Dendritic cell treated with granulocyte-macrophage colony-stimulating factor and Interleukin-4, amounts not matched to agents 40 ng/mL and 50 ng/mL, for 4 days (primary cell): ENCODE results near the gene MB21D2.

Experiments used
- H3K27ac Mint-ChIP-seq: one replicate; pipeline ENCODE4 v1.8.0; 2022; ENCODE audit warnings: mild to moderate bottlenecking, mixed read lengths
- H3K27me3 Mint-ChIP-seq: one replicate; pipeline ENCODE4 v1.8.0; 2022; ENCODE audit warnings: mild to moderate bottlenecking, mixed read lengths
- H3K36me3 Mint-ChIP-seq: one replicate; pipeline ENCODE4 v1.8.0; 2022; ENCODE audit warnings: low read depth, mixed read lengths
- H3K4me1 Mint-ChIP-seq: one replicate; pipeline ENCODE4 v1.8.0; 2022; ENCODE audit warnings: low read depth, mixed read lengths
- H3K4me3 Mint-ChIP-seq: one replicate; pipeline ENCODE4 v1.8.0; 2022; ENCODE audit warnings: mild to moderate bottlenecking, moderate library complexity, mixed read lengths
- H3K9me3 Mint-ChIP-seq: one replicate; pipeline ENCODE4 v1.8.0; 2022; ENCODE audit warnings: mixed read lengths
- intact Hi-C: fragments of 100-400 bp; cut with micrococcal nuclease; formaldehyde crosslinking; loops from one replicate; pipeline ENCODE4 v1.15.0; 2022

MB21D2 gene

DNA sequence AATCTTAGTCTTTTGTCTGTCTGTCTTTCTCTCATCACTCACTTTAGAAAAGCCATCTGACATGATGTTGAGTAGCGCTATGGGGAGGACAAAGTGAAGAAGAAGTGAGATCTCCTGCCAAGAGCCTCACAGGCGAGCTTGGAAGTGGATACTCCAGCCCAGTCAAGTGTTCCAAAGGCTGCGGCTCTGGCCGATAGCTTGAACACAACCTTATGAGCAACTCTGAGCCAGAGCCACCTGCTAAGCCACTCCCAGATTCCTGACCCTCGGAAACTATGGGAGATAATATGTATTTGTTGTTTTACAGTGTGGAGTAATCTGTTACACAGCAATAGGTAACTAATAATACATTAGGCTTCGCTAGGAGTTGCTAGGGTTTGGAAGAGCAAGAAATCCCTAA is 76.2 kb downstream of the MB21D2 start:
- Mint-ChIP-seq H3K27me3 (peaks cover 8% of the 10 kb centered on the region), H3K4me1 (peaks cover 35% of the 10 kb centered on the region)

DNA sequence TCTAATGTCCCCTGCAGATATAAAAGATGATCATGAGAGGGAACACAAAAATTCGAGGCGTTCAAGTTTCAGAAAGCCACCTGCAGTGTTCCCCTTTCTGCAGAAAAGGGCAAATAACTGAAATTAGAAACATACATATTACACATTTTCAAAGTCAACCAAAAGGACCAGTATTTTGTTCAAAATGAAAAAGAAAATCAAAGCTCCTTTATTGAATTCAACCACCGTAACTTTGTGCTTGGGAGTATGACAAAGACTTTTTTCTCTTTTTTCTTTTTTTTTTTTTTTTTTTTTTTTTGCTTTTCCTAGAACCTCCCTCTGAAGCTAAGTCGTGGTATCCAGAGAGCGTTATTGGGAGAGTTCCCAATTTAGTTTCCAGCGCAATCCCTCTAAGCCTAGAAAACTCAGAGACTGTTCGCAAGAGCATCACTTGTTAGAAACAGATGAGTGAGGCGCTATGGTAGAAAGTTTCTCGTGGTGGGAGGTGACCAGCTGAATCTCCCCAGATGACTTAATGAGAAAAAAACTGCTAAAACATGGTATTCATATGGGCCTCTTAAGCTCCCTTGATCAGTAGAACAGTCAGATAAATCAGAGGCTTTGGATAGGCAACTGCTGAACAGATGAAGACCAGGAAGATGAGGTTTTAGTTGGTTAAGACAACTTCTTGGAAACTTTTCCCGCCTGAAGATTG is 77.4 kb downstream of the MB21D2 start:
- Mint-ChIP-seq H3K27ac (no peak overlapping the region), H3K4me1 (peaks cover 32% of the 10 kb centered on the region), H3K27me3 (peaks cover 8% of the 10 kb centered on the region), H3K4me3 (no peak overlapping the region), H3K36me3 (no peaks in the 10 kb centered on the region), H3K9me3 (no peaks in the 10 kb centered on the region)
- intact Hi-C loops, result no loop called here

More for the DNA sequence above, 76.2 kb downstream of the MB21D2 start:
- Mint-ChIP-seq H3K27ac (no peak overlapping the region), H3K9me3 (no peaks in the 10 kb centered on the region), H3K36me3 (no peaks in the 10 kb centered on the region), H3K4me3 (no peak overlapping the region)
- intact Hi-C loops, result no loop called here

DNA sequence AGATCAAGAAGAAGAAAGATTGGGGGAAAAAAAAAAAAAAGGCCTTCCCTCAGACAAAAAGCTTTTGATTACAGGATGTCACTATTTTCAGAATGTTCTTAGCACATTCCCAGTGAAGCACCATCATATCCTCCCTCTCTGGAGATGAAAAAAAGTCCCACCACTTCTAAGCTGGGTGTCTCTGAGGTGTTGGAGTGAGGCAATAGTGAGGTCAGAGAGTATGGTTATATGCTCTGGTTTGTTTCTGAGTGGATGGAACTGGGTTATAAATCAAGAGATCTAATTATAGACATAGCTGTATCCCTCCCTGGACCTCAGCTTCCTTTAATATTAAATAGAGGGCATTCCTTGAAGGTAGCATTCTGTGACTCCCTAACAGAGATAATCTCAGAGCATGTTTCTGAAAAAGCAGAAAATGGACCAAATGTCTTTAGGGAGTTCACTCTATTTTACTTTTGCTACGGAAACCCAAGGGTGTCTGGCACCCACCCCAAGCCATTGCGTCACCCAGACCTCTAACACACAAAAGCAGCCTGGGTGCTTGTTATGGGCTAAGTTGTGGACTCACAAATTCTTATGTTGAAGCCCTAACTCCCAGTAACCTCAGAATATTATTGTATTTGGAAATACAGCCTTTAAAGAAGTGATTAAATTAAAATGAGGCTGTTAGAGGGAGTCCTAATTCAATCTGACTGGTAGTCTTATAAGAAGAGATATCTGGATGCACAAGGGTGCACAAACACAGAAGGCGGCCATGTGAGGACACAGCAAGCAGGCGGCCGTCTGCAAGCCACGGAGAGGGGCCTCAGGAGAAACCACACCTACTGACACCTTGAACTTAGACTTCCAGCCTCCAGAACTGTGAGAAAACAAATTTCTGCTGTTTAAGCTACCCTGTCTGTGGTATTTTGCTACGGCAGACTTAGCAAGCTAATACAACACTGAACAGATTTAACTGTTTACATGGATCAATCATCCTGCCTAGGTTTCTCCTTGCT is 81.5 kb downstream of the MB21D2 start:
- H3K27me3 Mint-ChIP-seq, result peaks cover under 1% of the 10 kb centered on the region
- no peak overlapping the region for H3K4me3 Mint-ChIP-seq
- peaks cover 36% of the 10 kb centered on the region for H3K4me1 Mint-ChIP-seq
- no peak overlapping the region for H3K27ac Mint-ChIP-seq
- no peaks in the 10 kb centered on the region for H3K9me3 Mint-ChIP-seq
- intact Hi-C loops, result no loop called here
- H3K36me3 Mint-ChIP-seq, result no peaks in the 10 kb centered on the region

DNA sequence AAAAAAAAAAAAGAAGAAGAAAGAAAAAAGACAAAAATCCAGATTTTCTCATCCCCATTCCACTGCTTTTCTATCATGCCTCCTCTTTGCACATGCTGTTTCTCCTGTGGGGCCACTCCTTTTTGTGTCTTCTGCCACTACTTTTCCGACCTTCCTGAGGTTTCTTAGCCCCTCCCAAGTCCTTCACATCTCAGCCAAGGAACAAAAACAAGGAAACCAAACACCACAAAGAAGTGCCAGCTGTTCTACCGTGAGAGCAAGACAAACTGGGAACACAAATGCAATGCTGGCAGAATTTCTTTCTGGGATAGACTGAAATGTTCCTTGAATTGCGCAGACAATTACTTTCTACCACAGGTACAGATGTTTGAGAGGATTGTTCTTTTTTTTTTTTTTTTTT is 83.2 kb downstream of the MB21D2 start:
- no peaks in the 10 kb centered on the region for H3K9me3 Mint-ChIP-seq
- peaks cover 46% of the 10 kb centered on the region for H3K4me1 Mint-ChIP-seq
- no peaks in the 10 kb centered on the region for H3K36me3 Mint-ChIP-seq
- H3K27me3 Mint-ChIP-seq, result no peaks in the 10 kb centered on the region
- no peak overlapping the region for H3K27ac Mint-ChIP-seq
- intact Hi-C loops, result no loop called here
- H3K4me3 Mint-ChIP-seq, result no peak overlapping the region

DNA sequence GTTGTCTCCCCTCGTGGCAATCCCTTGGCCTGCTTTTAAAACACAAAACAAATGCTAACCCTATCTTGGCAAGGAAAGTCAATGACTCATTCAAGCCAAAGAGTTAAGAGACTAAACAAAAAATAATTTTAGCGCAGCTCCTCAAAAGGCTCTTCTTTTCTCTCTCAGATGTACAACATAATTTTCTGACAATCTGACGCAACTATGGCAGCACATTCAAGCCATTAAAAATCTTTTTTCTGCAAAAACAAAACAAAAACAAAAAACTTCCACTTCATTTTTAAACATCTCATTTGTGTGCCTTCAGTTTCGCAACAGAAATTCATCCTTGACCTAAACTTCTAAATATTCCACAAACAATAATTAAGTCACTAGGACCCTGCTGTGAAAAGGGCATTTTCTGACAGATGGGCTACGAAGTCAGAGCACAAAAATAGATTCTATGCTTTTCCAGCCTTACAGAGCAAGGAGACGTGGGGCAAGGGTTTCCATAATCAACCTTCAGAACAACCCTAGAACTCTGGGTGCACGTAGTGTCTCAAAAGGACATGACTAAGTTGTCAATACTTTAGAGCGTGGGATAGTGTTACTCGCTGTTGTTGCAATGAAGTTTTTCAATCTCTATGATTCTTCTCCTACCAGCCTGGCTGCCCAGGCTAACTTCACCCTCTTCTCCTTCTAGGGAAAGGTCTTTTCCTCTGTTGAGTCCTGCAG is 84.3 kb downstream of the MB21D2 start:
- no peak overlapping the region for H3K27ac Mint-ChIP-seq
- intact Hi-C loops, result no loop called here
- H3K27me3 Mint-ChIP-seq, result no peaks in the 10 kb centered on the region
- H3K9me3 Mint-ChIP-seq, result no peaks in the 10 kb centered on the region
- H3K36me3 Mint-ChIP-seq, result no peaks in the 10 kb centered on the region
- no peak overlapping the region for H3K4me3 Mint-ChIP-seq
- H3K4me1 Mint-ChIP-seq, result peaks cover 46% of the 10 kb centered on the region

DNA sequence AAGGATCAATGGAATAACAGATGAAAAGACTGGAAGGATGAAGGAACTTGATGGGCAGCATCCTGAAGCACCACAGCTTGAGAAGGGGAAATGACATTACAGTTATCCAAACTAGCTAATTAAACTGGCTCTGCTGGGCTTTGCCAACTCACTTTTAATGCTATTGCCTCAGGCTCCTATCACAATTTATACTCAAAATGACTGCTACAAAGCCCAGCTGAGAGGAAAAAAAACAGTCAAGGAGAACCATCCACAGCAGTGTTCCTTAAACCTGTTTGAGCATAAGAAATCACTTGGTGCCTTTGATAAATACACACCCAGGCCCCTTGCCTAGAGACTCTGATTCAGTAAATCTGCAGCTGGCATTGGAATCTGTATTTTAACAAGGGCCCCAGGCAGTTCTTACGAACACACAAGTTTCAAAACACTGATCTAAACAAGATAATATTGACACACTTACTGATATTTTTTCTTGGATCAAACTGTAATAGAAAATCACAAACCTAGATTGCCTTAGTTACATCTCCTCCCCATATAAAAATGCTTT is 85.8 kb downstream of the MB21D2 start:
- Mint-ChIP-seq H3K9me3 (no peaks in the 10 kb centered on the region), H3K27me3 (no peaks in the 10 kb centered on the region), H3K4me3 (no peak overlapping the region), H3K27ac (no peak overlapping the region), H3K36me3 (no peaks in the 10 kb centered on the region), H3K4me1 (peaks cover 36% of the 10 kb centered on the region)
- intact Hi-C loops, result no loop called here

DNA sequence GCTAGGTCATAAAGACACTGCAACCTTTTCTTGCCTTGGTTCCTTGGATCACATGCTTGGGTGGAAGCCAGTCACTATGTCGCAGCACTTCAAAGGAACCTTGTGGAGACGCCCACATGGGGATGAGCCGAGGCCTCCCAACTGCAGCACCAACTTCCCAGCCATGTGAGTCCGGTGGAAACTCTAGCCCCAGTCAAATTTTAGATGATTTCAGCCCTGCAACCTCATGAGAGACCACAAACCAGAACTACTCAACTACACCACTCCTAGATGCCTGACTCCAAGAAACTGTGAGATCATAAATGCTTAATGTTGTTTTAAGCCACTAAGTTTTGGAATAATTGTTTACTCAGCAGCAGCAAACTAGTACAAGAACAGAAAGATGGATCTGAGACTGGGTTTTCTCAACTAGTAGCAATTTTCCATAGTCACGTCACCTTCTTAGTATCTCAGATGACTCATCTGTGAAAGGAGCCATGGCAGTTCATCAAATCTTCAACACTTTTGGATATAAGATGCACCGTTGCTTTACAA is 86.5 kb downstream of the MB21D2 start:
- Mint-ChIP-seq H3K9me3 (no peaks in the 10 kb centered on the region), H3K36me3 (no peaks in the 10 kb centered on the region), H3K4me1 (peaks cover 37% of the 10 kb centered on the region), H3K27me3 (no peaks in the 10 kb centered on the region), H3K27ac (no peak overlapping the region), H3K4me3 (no peak overlapping the region)
- intact Hi-C loops, result no loop called here

DNA sequence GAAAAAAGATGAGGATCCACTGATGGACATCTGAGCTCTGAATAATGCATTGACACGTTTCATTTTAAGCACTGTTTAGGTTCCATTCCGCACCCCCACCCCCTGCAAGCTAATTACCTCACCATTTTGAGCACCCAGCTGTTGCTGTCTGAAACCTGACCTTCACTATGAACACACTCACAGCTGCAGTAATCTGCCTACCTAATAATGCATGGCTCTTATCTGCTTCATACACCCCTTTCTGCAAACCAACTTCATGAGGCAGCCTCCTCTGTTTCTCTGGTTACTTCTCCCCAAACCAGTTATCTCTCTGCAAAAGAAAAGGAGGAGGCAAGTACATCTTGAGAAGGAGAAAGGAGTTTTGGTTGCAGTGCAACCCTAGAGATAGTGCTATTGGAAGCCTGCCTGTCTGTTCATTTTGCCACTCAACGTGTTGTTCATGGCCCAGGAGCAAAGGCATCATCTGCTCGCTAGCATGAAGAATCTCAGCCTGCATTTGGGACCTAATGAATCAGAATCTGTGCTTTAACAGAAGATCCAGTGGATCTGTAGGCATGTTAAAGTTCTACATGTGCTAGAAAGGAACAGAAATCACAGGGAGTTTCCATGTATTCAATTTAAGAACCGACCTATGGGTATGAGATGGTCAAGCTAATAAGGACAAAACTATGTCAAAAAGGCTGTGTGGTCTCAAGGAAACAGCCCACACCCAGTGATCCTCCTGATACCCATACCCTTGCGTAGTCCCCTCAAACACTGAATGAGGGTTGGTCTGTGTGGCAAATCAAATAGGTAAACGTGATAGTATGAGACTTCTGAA is 87.2 kb downstream of the MB21D2 start:
- Mint-ChIP-seq H3K4me1 (peaks cover 44% of the 10 kb centered on the region), H3K9me3 (no peaks in the 10 kb centered on the region), H3K36me3 (no peaks in the 10 kb centered on the region), H3K27ac (no peak overlapping the region), H3K4me3 (no peak overlapping the region), H3K27me3 (no peaks in the 10 kb centered on the region)
- intact Hi-C loops, result no loop called here

DNA sequence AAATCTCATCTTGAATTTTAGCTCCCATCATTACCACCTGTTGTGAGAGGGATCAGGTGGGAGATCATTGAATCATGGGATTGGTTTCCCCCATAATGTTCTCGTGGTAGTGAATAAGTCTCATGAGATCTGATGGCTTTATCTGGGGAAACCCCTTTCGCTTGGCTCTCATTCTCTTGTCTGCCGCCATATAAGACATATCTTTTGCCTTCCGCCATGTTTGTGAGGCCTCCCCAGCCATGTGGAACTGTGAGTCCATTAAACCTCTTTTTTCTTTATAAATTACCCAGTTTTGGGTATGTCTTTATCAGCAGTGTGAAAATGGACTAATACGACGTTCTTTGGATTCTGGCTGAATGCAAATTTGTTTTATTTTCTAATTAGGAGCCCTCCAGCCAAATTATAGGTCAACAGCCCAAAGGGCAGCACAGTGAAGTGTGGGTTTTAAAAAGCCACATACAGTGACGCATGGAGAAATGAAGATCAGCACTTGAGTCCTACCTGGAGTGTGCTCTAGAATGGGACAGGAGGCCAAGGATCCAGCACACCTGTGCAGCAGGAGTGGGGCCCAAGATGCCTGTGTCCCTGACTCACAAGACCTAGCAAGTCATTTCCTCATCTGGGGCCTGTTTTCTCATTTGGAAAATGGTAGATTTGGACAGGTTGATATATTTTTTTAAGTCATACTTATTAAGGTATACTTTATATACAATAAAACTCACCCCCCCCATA is 89.6 kb downstream of the MB21D2 start:
- H3K36me3 Mint-ChIP-seq, result no peaks in the 10 kb centered on the region
- no peaks in the 10 kb centered on the region for H3K9me3 Mint-ChIP-seq
- H3K27me3 Mint-ChIP-seq, result peaks cover 5% of the 10 kb centered on the region
- no peak overlapping the region for H3K27ac Mint-ChIP-seq
- intact Hi-C loops, result no loop called here
- peaks cover 29% of the 10 kb centered on the region for H3K4me1 Mint-ChIP-seq
- H3K4me3 Mint-ChIP-seq, result no peak overlapping the region

DNA sequence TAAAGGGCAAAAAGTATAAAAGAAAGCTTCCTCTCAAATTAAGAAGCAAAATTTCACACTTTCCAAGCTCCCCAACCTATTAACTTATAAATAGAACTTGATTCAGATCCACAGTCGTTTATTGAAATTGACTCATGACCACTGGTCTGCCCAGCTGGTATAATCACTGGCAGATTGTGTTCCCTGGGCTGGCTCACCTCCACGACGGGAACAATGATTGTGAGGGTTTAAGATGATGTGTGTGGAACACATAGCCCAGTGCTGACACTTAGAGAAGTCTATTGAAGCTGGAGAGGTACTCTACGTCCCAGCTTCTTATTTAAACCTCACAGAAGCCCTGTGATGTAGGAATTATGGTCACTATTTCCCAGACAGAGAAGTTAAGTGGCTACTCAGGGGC is 90.4 kb downstream of the MB21D2 start:
- H3K4me1 Mint-ChIP-seq, result peaks cover 30% of the 10 kb centered on the region
- H3K27ac Mint-ChIP-seq, result no peak overlapping the region
- H3K36me3 Mint-ChIP-seq, result no peaks in the 10 kb centered on the region
- H3K27me3 Mint-ChIP-seq, result peaks cover 5% of the 10 kb centered on the region
- H3K9me3 Mint-ChIP-seq, result no peaks in the 10 kb centered on the region
- no peak overlapping the region for H3K4me3 Mint-ChIP-seq
- intact Hi-C loops, result no loop called here

DNA sequence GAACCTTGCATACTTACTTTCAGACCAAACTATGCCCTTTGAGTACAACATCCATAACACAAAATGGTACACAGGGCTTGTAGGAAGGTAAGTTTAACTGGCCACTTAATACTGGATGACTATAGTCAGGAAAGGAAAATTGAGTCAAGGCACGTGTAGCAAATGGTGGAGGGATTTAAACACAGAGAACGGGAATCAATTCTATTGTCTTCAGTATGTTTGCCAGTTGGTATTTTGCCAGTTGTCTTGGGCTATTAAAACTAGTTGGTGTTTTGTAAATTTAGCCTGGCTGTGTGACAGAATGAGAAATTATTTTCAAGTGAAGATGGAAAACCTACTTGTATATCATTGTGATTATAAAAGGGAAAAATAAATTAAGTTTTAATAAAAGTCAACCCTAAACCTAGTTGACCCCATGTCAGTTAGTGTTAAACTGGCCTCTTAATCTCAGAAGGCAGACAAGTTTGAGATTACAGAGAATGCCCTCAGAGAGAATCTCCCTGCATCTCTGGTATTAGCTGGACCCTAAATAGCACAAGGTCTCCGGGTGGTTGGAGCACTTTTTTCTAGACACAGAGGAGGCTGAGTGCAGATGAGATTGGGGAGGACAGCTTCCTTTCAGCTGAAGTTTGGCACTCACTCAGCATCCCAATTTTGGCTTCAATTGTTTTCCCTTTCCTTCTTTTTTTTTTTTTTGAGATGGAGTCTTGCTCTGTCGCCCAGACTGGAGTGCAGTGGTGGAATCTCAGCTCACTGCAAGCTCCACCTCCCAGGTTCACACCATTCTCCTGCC is 91.2 kb downstream of the MB21D2 start:
- Mint-ChIP-seq H3K27ac (no peak overlapping the region), H3K36me3 (no peaks in the 10 kb centered on the region), H3K4me3 (no peak overlapping the region), H3K27me3 (peaks cover 5% of the 10 kb centered on the region), H3K4me1 (peaks cover 33% of the 10 kb centered on the region), H3K9me3 (no peaks in the 10 kb centered on the region)
- intact Hi-C loops, result no loop called here

DNA sequence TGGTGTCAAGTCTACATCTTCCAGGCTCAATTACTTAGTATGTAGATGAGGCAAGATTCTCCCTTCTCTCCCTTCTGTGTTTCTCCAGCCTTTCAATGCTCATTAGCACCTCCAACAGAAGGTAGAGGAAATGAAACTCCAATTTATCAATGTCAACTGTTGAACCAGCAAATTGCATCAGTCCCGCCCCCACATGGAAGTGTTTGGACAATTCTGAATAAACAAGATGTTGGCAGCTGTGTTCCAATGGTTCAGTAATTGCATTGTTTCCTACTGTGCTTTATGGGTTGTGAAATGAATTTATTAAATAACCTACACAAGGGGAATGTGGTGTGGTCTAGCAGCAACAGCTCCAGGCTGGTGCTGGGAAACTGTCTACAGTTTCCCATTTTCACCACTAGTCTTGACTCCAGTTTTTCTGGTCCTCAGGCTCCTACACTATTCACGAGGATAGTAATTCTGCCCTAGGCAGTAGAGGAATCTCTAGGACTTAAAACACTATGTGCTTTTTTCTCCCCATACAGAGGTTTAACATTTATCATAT is 91.9 kb downstream of the MB21D2 start:
- Mint-ChIP-seq H3K27ac (no peak overlapping the region), H3K9me3 (no peaks in the 10 kb centered on the region), H3K4me3 (no peak overlapping the region), H3K4me1 (peaks cover 28% of the 10 kb centered on the region), H3K36me3 (no peaks in the 10 kb centered on the region), H3K27me3 (peaks cover 5% of the 10 kb centered on the region)
- intact Hi-C loops, result no loop called here
